Stimulated activated CD4-positive, alpha-beta T cell treated with anti-CD3 and anti-CD28 coated beads, TNF-alpha, amount 100 ng/mL, for 1 hour (primary cell): ENCODE measurements around the gene DRGX.

Experiments used
- DNase-seq, 3 donors: peaks; one replicate each; pipeline ENCODE4 v3.0.0-alpha.2; 2020; ENCODE audit warnings: low read depth in 3 of 3, low spot score in 1 of 3

Gene DRGX

GRCh38 chr10:49322371-49323170, 73.3 kb downstream of the DRGX start:
- no peak for DNase-seq

GRCh38 chr10:49321021-49321420, 74.9 kb downstream of the DRGX start:
- no peak for DNase-seq

DNA sequence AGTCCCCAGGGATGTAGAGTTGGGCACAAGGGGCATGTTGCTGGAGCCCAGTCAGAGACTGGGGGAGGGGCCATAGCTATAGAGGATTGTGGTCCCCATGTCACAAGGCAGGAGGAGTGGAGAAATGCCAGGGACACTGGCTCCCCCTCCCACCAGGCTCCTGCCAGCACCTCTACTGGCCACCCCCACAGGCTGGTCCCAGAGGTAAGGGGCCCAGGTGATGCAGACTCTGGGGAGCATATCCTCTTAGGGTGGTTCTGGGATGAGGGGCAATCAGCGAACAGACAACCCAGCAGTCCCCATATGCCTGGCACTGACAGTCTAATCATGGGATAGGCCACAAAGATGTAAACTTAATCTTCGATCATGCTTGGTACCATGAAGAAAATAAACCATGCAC, 75.7 kb downstream of the DRGX start:
- no peak for DNase-seq

DNA sequence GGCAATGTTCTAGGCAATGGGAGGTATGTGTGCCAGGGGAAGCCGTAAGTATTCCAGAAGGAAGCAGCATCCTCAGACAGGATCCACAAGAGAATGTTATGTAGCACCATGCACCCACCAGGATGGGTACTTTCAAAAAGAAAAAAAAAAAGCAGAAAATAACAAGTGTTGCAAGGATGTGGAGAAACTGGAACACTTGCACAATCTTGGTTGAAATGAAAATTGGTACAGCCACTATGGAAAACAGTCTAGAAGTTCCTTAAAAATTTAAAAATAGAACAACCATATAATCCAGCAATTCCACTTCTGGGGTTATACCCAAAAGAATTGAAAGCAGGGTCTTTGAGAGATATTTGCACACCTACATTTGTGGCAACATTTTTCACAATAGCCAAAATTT, 76.7 kb downstream of the DRGX start:
- no peak for DNase-seq

GRCh38 chr10:49318755-49319154, 77.1 kb downstream of the DRGX start:
- no peak for DNase-seq

GRCh38 chr10:49318028-49318427, 77.9 kb downstream of the DRGX start:
- DNase-seq = no peak

DNA sequence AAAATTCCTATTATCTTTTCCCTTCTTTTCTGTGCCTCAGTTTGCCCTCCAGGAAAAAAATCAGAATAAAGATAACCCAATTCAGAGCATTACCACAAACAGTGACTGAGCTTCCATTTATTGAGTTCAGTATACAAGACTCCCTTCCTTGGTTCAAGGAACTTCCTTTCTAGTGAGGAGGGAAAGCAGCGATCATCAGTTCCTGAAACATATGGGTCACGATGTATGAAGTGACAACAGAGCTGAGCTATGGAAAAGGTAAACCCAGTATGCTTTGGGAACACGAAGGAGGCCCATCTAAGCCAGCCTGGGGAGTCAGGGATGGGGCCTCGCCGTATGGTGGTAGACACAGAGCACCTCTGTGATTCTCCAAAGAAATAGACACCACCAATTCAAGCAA, 81.1 kb downstream of the DRGX start:
- no peak for DNase-seq
